Right renal cortex interstitium (tissue), 3 donors: ENCODE results near the gene KRTAP10-8. TPM values are rescaled to one million over a fixed set of nuclear protein-coding genes. Genes with fewer than 3 reads are reported as not detected.
"Not testable (repeated sequence)": the region's sequence is repeated elsewhere in the genome, so short reads cannot be mapped to it uniquely, and the experiment has no call there.

Experiments
- DNase-seq, 3 donors: peaks; one replicate each; pipeline ENCODE4 v3.0.0-alpha.2; 2013; ENCODE audit warnings: low read depth in 3 of 3, low spot score in 2 of 3
- polyA plus RNA-seq, 3 donors: library from polyadenylated mRNA; unstranded; fragments of 120-200 nt; gene quantifications; one replicate each; pipeline ENCODE4 v1.2.1, GENCODE V29; 2013; ENCODE audit not compliant: insufficient read length in 3 of 3

The KRTAP10-8 gene
- polyA plus RNA-seq, 3 donors: not detected

- DNase-seq: no peak
Measured at GRCh38 chr21:44615911-44616590, 4.2 kb downstream of the KRTAP10-8 start.

GRCh38 chr21:44616591-44616926 is 4.7 kb downstream of the KRTAP10-8 start:
- no peak for DNase-seq

DNA sequence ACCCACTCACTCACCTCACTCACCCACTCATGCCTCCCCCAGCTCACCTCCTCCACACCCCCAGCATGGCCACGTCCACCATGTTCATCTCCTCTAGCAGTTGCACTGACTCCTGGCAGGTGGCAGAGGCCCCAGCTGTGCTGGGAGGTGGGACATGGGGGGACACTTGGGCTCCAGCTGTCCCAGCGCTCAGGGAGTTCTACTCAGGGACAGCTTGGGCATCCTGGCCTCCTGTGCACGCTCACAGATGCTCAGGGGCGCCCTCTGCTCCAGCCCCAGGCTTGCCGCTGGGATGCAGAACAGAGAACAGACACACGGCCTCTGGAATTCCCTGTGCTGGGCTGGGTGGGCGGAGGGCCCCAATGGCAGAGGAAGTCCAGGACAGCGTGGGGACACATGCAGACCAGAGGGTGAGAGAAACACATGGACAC is 5.2 kb downstream of the KRTAP10-8 start:
- DNase-seq: no peak

DNA sequence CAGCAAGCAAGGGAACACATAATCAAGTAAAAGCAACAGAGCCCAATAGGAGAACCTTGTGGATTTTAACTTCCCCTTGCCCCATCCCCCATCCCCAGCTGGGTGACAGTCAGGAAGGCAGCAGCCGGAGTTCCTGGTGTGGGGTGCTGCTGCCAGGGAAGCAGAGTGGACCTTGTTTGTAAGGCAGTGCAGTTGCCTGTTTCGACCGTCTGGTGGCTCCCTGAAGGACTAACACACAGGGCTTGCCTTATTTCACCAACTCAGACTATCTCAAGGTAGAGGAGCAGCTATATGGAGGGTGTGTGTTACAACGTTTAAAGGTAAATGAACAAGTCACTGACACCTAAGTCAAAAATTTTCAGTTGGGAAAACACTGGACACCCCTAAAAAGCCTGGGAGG is 6.6 kb downstream of the KRTAP10-8 start:
- no peak for DNase-seq

DNA sequence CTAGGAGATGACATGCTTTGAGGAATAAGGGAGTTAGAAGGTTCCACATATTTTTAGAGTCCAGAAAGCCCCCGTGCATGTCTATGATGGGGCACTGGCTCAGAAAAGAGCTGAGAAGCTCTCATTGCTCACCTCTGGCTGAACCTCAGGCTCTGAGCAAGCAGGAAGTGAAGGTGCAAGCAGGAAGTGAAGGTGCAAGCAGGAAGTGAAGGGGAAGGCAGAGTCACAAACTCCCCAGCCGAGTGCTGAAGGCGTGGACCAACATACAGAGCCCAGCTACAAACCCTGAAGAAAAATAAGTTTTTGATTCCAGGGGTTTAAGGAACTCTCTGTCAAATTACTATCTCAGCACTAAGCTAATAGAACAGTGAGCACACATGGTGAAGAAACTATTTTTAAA is 7.0 kb downstream of the KRTAP10-8 start:
- DNase-seq: no peak

GRCh38 chr21:44619886-44620285 is 8.0 kb downstream of the KRTAP10-8 start:
- DNase-seq: no peak

DNA sequence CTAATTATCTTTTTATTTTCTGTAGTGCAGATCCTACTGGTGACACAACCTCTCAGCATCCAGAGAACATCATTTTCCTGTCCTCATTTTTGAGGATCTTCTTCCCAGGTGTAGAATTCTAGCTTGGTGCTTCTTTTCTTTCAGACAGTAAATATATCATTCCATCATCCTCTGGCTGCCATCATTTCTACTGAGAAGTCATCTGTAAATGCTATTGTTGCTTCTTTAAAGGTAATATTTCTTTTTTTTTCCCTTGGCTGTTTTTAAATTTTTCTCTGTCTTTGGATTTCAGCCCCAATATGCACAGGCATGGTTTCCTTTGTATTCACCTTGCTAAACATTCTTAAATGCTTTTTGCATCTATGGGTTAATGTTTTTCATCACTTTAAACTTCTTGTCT is 11.7 kb downstream of the KRTAP10-8 start:
- no peak for DNase-seq

- no peak for DNase-seq
Measured at GRCh38 chr21:44625756-44626155, 13.9 kb downstream of the KRTAP10-8 start.

- DNase-seq: no peak
Measured at GRCh38 chr21:44626262-44626661, 14.4 kb downstream of the KRTAP10-8 start.

- no peak for DNase-seq
Measured at GRCh38 chr21:44626673-44627143, 14.8 kb downstream of the KRTAP10-8 start, which contains the start of gene KRTAP10-9. KRTAP10-9 (plus strand) TSS chr21:44627093; CDS start chr21:44627172, 79 bp downstream.

- not testable (repeated sequence) for DNase-seq
Measured at GRCh38 chr21:44627181-44627822, 15.4 kb downstream of the KRTAP10-8 start.

DNA sequence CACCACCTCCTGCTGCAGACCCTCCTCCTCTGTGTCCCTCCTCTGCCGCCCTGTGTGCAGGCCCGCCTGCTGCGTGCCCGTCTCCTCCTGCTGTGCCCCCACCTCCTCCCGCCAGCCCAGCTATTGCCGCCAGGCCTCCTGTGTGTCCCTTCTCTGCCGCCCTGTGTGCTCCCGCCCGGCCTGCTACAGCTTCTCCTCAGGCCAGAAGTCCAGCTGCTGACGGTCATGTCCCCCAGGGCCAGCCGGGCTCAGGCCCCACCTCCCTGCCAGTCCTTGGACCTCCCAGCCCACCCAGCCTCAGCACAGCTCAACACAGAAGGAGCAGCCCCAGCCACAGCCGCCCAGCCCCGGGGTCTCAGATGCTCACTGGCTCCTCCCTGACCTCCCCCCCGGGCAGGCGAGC is 16.0 kb downstream of the KRTAP10-8 start:
- not testable (repeated sequence) for DNase-seq

- DNase-seq: no peak
Measured at GRCh38 chr21:44628707-44629391, 17.0 kb downstream of the KRTAP10-8 start.

DNA sequence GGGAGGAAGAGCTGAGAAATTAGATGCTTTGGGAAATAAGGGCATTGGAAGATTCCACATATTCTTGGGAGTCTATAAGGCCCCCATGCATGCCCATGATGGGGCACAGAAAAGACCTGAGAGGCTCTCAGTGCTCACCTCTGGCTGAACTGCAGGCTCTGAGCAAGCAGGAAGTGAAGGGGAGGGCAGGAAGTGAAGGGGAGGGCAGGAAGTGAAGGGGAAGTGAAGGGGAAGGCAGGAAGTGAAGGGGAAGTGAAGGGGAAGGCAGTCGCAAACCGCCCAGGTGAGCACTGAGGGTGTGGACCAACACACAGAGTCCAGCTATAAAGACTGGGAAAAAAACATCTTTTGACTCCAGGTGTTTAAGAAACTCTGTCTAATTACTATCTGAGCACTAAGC is 18.6 kb downstream of the KRTAP10-8 start:
- DNase-seq: no peak

DNA sequence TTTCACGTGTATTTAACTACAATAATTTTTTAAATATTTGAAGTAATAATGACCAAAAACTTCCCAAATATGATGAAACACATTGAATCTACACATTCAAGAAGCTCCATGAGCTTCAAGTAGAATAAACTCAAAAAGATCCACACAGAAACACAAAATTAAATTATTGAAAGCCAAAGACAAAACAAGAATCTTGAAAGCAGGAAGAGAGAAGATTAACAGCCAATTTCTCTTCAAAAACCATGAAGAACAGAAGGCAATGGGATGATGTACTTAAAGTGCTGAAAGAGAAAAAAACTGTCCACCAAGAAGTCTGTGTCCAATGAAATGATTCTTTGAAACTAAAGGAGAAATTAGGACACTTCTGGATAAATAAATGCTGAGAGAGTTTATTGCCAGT is 20.2 kb downstream of the KRTAP10-8 start:
- no peak for DNase-seq

GRCh38 chr21:44636209-44637017 is 24.5 kb downstream of the KRTAP10-8 start:
- no peak for DNase-seq

DNA sequence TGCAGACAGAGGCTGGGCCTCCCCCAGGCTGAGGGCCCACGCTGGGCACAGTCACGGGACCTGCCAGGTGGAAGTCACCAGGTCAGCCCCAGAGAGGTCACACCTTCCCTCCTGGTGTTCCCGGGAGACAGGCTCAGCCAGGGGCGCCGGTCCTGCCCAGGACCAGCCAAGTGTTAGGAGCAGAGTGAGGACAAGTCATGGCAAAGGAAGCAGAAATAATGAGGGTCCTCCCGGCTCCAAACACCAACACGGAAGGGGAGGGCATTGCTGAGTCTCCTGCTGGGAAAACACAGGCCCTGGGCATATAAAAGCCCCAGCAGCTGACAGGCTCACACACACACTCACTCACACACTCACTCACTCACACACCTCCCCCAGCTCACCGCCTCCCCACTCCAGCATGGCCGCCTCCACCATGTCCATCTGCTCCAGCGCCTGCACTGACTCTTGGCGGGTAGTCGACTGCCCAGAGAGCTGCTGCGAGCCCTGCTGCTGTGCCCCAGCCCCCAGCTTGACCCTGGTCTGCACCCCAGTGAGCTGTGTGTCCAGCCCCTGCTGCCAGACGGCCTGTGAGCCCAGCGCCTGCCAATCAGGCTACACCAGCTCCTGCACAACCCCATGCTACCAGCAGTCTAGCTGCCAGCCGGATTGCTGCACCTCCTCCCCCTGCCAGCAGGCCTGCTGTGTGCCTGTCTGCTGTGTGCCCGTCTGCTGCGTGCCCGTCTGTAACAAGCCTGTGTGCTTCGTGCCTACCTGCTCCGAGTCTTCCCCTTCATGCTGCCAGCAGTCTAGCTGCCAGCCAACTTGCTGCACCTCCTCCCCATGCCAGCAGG is 25.4 kb downstream of the KRTAP10-8 start, which contains the start of gene KRTAP10-10:
Gene KRTAP10-10 (plus strand): TSS at position 339 of the 833 bp plus-strand sequence. CDS start 62 bp downstream, at position 401.
- DNase-seq: no peak

GRCh38 chr21:44637851-44638348 is 26.0 kb downstream of the KRTAP10-8 start:
- not testable (repeated sequence) for DNase-seq

DNA sequence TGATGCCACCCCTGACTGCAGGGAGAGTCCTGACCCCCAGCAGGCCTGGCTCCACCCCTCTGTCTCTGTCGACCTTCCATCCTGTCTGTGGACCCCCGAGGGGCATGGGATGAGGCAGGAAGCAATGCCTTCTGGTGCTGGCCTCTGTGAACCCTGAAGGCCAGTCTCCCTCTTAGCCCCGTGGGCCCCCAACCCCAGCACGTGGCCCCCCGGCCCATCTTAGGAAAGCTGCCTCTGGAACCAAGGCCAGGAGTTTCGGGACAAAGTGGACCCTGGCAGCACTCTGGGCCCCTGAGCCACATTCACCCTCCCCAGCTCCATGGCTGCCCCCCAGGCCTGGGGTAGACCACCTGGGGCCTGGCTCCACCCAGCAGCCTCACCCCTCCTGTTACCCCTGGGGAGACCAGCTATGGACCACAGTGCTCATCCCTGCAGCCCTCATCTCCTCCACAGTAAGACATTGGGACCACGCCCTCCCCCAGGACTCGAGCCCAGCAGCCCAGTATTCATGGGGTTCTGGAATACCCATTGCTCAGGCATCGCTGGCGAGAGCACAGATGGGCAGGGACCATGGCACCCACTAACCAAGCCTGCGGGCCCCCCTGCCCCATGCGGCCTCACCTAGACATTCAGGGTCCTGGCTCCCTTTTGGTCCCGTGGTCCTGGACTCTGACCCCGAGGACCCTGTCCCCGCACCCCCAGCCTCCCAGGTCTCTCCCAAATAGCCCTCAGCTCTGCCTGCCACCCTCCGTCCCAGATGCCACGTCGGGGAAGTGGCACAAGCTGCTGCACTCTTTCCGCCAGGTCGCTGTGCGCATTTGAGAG is 26.8 kb downstream of the KRTAP10-8 start:
- not testable (repeated sequence) for DNase-seq
